OCI-LY1 (cell line): ENCODE measurements around the gene LCN12.

Experiments
- H2AFZ ChIP-seq: fragments of 200-600 bp; sonication (generic), shearing (Covaris generic); 2 replicates; pipeline ENCODE4 v1.6.0; 2014; ENCODE audit warnings: antibody characterized with exemption, mild to moderate bottlenecking, low read length
- H3F3A ChIP-seq: fragments of 200-600 bp; sonication (generic), shearing (Covaris generic); 2 replicates; pipeline ENCODE4 v1.6.0; 2014; ENCODE audit warnings: mild to moderate bottlenecking, antibody characterized with exemption, low read length, moderate library complexity; ENCODE audit not compliant: insufficient read depth
- H3K27ac ChIP-seq: fragments of 200-600 bp; sonication (generic); 2 replicates; pipeline ENCODE4 v1.5.1; 2014; ENCODE audit warnings: low read length, mixed run types, mild to moderate bottlenecking, low read depth; ENCODE audit not compliant: poor library complexity, severe bottlenecking
- H3K27me3 ChIP-seq: fragments of 200-600 bp; sonication (generic); 2 replicates; pipeline ENCODE4 v1.6.0; 2014; ENCODE audit warnings: antibody characterized with exemption, mild to moderate bottlenecking, low read length, moderate library complexity; ENCODE audit not compliant: insufficient read depth
- H3K36me3 ChIP-seq: fragments of 200-600 bp; sonication (generic); 2 replicates; pipeline ENCODE4 v1.6.1; 2014; ENCODE audit warnings: mild to moderate bottlenecking, antibody characterized with exemption, low read length, moderate library complexity, mixed read lengths; ENCODE audit not compliant: insufficient read depth
- H3K4me1 ChIP-seq: fragments of 200-600 bp; sonication (generic); 2 replicates; pipeline ENCODE4 v1.5.1; 2014; ENCODE audit warnings: mild to moderate bottlenecking, low read length, moderate library complexity; ENCODE audit not compliant: insufficient read depth, severe bottlenecking
- H3K4me2 ChIP-seq: fragments of 200-600 bp; sonication (generic), shearing (Covaris generic); 2 replicates; pipeline ENCODE4 v1.6.1; 2014; ENCODE audit warnings: low read length
- H3K4me3 ChIP-seq: fragments of 200-600 bp; sonication (generic); 2 replicates; pipeline ENCODE4 v1.5.1; 2014; ENCODE audit warnings: low read length, low read depth, mild to moderate bottlenecking, mixed read lengths; ENCODE audit not compliant: poor library complexity, severe bottlenecking
- H3K79me2 ChIP-seq: fragments of 200-600 bp; shearing (Covaris generic); 2 replicates; pipeline ENCODE4 v1.6.1; 2016; ENCODE audit warnings: mixed run types, low read length, mixed read lengths; ENCODE audit not compliant: insufficient read depth
- H3K9ac ChIP-seq: fragments of 200-600 bp; sonication (generic), shearing (Covaris generic); 2 replicates; pipeline ENCODE4 v1.6.1; 2014; ENCODE audit warnings: mild to moderate bottlenecking, low read length, mixed read lengths
- H3K9me2 ChIP-seq: fragments of 200-600 bp; sonication (generic), shearing (Covaris generic); 2 replicates; pipeline ENCODE4 v1.6.1; 2014; ENCODE audit warnings: low read depth, mild to moderate bottlenecking, low read length, mixed read lengths
- H3K9me3 ChIP-seq: fragments of 200-600 bp; shearing (Covaris generic); 2 replicates; pipeline ENCODE4 v1.6.1; 2014; ENCODE audit warnings: low read length, mixed read lengths
- H4K20me1 ChIP-seq: fragments of 200-600 bp; sonication (generic), shearing (Covaris generic); 2 replicates; pipeline ENCODE4 v1.6.0; 2016; ENCODE audit warnings: mild to moderate bottlenecking, low read length; ENCODE audit not compliant: insufficient read depth
- CTCF ChIP-seq: fragments of 200-600 bp; sonication (generic), shearing (Covaris generic); IDR thresholded peaks from 2 replicates; pipeline ENCODE4 v1.5.1; 2017; ENCODE audit warnings: mild to moderate bottlenecking, antibody characterized with exemption, low read length, moderate library complexity, mixed read lengths
- EZH2 ChIP-seq: fragments of 200-600 bp; sonication (generic), shearing (Covaris generic); IDR thresholded peaks from 2 replicates; pipeline ENCODE4 v1.8.0; 2017; ENCODE audit warnings: borderline replicate concordance, mixed run types, mild to moderate bottlenecking, antibody characterized with exemption, low read length, moderate library complexity, mixed read lengths

Gene LCN12

GRCh38 chr9:136997371-136997770 lies 45.3 kb downstream of the LCN12 start:
- no peaks in the 10 kb centered on the region for H4K20me1 ChIP-seq
- no peak overlapping the region for H3K4me3 ChIP-seq
- H3K27me3 ChIP-seq: no peaks in the 10 kb centered on the region
- H3F3A ChIP-seq: no peaks in the 10 kb centered on the region
- TF ChIP-seq CTCF (no peak), EZH2 (no peak)
- H3K4me2 ChIP-seq: no peak overlapping the region
- peaks cover 27% of the 10 kb centered on the region for H3K4me1 ChIP-seq
- H3K9me3 ChIP-seq: no peaks in the 10 kb centered on the region
- H3K9me2 ChIP-seq: no peaks in the 10 kb centered on the region
- no peak overlapping the region for H3K27ac ChIP-seq
- H3K9ac ChIP-seq: no peak overlapping the region
- H3K36me3 ChIP-seq: no peaks in the 10 kb centered on the region; the same call in 1 of the 2 replicates
- H3K79me2 ChIP-seq: no peaks in the 10 kb centered on the region
- H2AFZ ChIP-seq: no peak overlapping the region

GRCh38 chr9:136997830-136998234 lies 45.8 kb downstream of the LCN12 start:
- no peak overlapping the region for H3K4me2 ChIP-seq
- peaks cover 24% of the 10 kb centered on the region for H3K4me1 ChIP-seq

GRCh38 chr9:137000177-137000930 lies 48.3 kb downstream of the LCN12 start:
- Histone ChIP-seq H3K36me3 (no peaks in the 10 kb centered on the region), H3K4me2 (no peak overlapping the region), H2AFZ (no peak overlapping the region), H3K4me3 (no peak overlapping the region), H3K4me1 (peaks cover 15% of the 10 kb centered on the region), H4K20me1 (no peaks in the 10 kb centered on the region), H3K9me2 (no peaks in the 10 kb centered on the region), H3K27ac (no peak overlapping the region), H3K9ac (no peak overlapping the region), H3K79me2 (no peaks in the 10 kb centered on the region), H3K27me3 (no peaks in the 10 kb centered on the region), H3F3A (no peaks in the 10 kb centered on the region), H3K9me3 (no peaks in the 10 kb centered on the region)
- TF ChIP-seq EZH2 (no peak), CTCF (no peak)

More at GRCh38 chr9:136997830-136998234, 45.8 kb downstream of the LCN12 start:
- Histone ChIP-seq H2AFZ (no peak overlapping the region), H3F3A (no peaks in the 10 kb centered on the region), H3K4me3 (no peak overlapping the region), H3K27ac (no peak overlapping the region), H3K9me3 (no peaks in the 10 kb centered on the region), H3K36me3 (no peaks in the 10 kb centered on the region; the same call in 1 of the 2 replicates), H3K9ac (no peak overlapping the region), H3K79me2 (no peaks in the 10 kb centered on the region), H4K20me1 (no peaks in the 10 kb centered on the region), H3K9me2 (no peaks in the 10 kb centered on the region), H3K27me3 (no peaks in the 10 kb centered on the region)
- no peak for TF ChIP-seq EZH2
- no peak for TF ChIP-seq CTCF
